Uterus (tissue), 4 donors: Measurements from ENCODE around the gene KIF26A. TPM values are rescaled to one million over a fixed set of nuclear protein-coding genes. Genes with fewer than 3 reads are reported as not detected.

Experiments
- DNase-seq, 2 donors: peaks; one replicate each; pipeline ENCODE4 v3.0.0-alpha.2; 2019 to 2020
- H3K27ac ChIP-seq, 2 donors: fragments of 200-600 bp; sonication (generic); 1 replicate in 1 of 2; 2 replicates in 1 of 2; pipeline ENCODE4 v1.5.1; 2016 to 2018
- H3K27me3 ChIP-seq, 2 donors: fragments of 200-600 bp; sonication (generic); one replicate each; pipeline ENCODE4 v1.5.1; 2018 to 2019; ENCODE audit warnings: control low read depth in 1 of 2
- H3K36me3 ChIP-seq, 2 donors: fragments of 200-600 bp; sonication (generic); one replicate each; pipeline ENCODE4 v1.5.1; 2019; ENCODE audit warnings: control low read depth in 1 of 2
- H3K4me1 ChIP-seq, 2 donors: fragments of 200-600 bp; sonication (generic); one replicate each; pipeline ENCODE4 v1.5.1; 2018 to 2019; ENCODE audit warnings: control low read depth in 1 of 2
- H3K4me3 ChIP-seq, 2 donors: fragments of 200-600 bp; sonication (generic); 1 replicate in 1 of 2; 2 replicates in 1 of 2; pipeline ENCODE4 v1.5.1; 2018 to 2019; ENCODE audit warnings: mild to moderate bottlenecking in 1 of 2
- H3K9me3 ChIP-seq, 2 donors: fragments of 200-600 bp; sonication (generic); one replicate each; pipeline ENCODE4 v1.5.1; 2019; ENCODE audit warnings: control low read depth in 1 of 2
- CTCF ChIP-seq, 4 experiments: fragments of 200-600 bp in 2 of 4; fragments of 450-650 bp in 2 of 4; sonication (generic) in 2 of 4; IDR thresholded peaks; one replicate each; pipeline ENCODE4 v1.5.1; 2016 to 2019; ENCODE audit warnings: antibody characterized with exemption in 4 of 4, mild to moderate bottlenecking in 2 of 4, moderate library complexity in 1 of 4
- POLR2A ChIP-seq, 2 donors: fragments of 450-650 bp; IDR thresholded peaks; one replicate each; pipeline ENCODE4 v1.6.1; 2016; ENCODE audit warnings: antibody characterized with exemption in 2 of 2, mild to moderate bottlenecking in 1 of 2, moderate library complexity in 1 of 2
- intact Hi-C: fragments of 100-400 bp; cut with DNase I; formaldehyde crosslinking; loops from one replicate; pipeline ENCODE4 v1.15.1; 2023; ENCODE audit warnings: low total_unique reads
- total RNA-seq, 4 donors: library from RNA; depleted of rRNA in 3 of 4; stranded (reverse); fragments of >200 nt in 3 of 4; gene quantifications; one replicate each; pipeline versions ENCODE4 v1.1.0 to v1.2.4, GENCODE V29; 2014 to 2023
- donor health status: DM: yes; HTN: yes; CAD: no.

Gene KIF26A
- total RNA-seq, 4 donors from 2014 or later = 4.1 to 10.5 (median 7.5) TPM

GRCh38 chr14:104172349-104172748, 34.0 kb downstream of the KIF26A start:
- intact Hi-C loops = no loop called here
- H3K4me3 ChIP-seq = no peak overlapping the region

DNA sequence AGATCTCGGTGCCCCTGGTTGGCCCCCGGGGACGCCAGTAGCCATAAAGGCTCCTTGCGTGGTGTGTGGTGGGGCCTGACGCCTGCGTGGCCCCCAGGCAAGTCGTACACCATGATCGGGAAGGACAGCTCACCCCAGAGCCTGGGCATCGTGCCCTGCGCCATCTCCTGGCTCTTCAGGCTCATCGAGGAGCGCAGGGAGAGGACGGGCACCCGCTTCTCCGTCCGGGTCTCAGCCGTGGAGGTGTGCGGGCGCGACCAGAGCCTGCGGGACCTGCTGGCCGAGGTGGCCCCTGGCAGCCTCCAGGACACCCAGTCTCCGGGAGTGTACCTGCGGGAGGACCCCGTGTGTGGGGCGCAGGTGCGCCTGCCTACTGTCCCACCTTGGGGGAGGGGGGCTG, 34.5 kb downstream of the KIF26A start:
- Histone ChIP-seq H3K4me1 (no peaks in the 10 kb centered on the region), H3K9me3 (no peaks in the 10 kb centered on the region), H3K4me3 (no peak overlapping the region), H3K27ac (no peak overlapping the region), H3K27me3 (no peaks in the 10 kb centered on the region), H3K36me3 (no peaks in the 10 kb centered on the region)
- DNase-seq = no peak
- intact Hi-C loops = no loop called here
- no peak for TF ChIP-seq POLR2A (IDR thresholded peaks at IDR 0.05)
- no peak for TF ChIP-seq CTCF (IDR thresholded peaks at IDR 0.05)

More at GRCh38 chr14:104172349-104172748, 34.0 kb downstream of the KIF26A start:
- H3K9me3 ChIP-seq = no peaks in the 10 kb centered on the region
- H3K4me1 ChIP-seq = no peaks in the 10 kb centered on the region
- H3K27me3 ChIP-seq = no peaks in the 10 kb centered on the region
- TF ChIP-seq CTCF (IDR thresholded peaks at IDR 0.05) (no peak), POLR2A (IDR thresholded peaks at IDR 0.05) (no peak)
- DNase-seq = no peak
- no peak overlapping the region for H3K27ac ChIP-seq
- H3K36me3 ChIP-seq = no peaks in the 10 kb centered on the region

- intact Hi-C loops = no loop called here
- H3K27me3 ChIP-seq = no peaks in the 10 kb centered on the region
- no peaks in the 10 kb centered on the region for H3K9me3 ChIP-seq
- H3K36me3 ChIP-seq = no peaks in the 10 kb centered on the region
- H3K4me1 ChIP-seq = no peaks in the 10 kb centered on the region
- H3K4me3 ChIP-seq = no peak overlapping the region
- DNase-seq = no peak
- TF ChIP-seq POLR2A (IDR thresholded peaks at IDR 0.05) (no peak), CTCF (IDR thresholded peaks at IDR 0.05) (no peak)
- no peak overlapping the region for H3K27ac ChIP-seq
Observed at GRCh38 chr14:104174051-104174450, 35.7 kb downstream of the KIF26A start.

GRCh38 chr14:104175041-104175440, 36.7 kb downstream of the KIF26A start:
- Histone ChIP-seq H3K4me3 (no peak overlapping the region), H3K9me3 (no peaks in the 10 kb centered on the region), H3K27ac (no peak overlapping the region), H3K27me3 (no peaks in the 10 kb centered on the region), H3K4me1 (no peaks in the 10 kb centered on the region), H3K36me3 (no peaks in the 10 kb centered on the region)
- intact Hi-C loops = no loop called here
- no peak for TF ChIP-seq POLR2A (IDR thresholded peaks at IDR 0.05)
- no peak for TF ChIP-seq CTCF (IDR thresholded peaks at IDR 0.05)
- no peak for DNase-seq

DNA sequence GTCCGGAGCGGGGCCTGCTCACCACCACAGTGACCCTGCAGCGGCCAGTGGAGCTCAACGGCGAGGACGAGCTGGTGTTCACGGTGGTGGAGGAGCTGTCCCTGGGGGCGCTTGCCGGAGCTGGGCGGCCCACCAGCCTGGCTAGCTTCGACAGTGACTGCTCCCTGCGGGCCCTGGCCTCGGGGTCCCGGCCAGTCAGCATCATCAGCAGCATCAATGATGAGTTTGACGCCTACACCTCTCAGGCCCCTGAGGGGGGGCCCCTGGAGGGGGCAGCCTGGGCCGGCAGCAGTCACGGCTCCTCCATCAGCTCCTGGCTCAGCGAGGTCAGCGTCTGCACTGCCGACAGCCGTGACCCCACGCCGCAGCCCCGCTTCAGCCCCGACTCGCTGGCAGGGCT, 37.4 kb downstream of the KIF26A start:
- no peaks in the 10 kb centered on the region for H3K4me1 ChIP-seq
- intact Hi-C loops = no loop called here
- no peaks in the 10 kb centered on the region for H3K9me3 ChIP-seq
- H3K27ac ChIP-seq = no peak overlapping the region
- H3K36me3 ChIP-seq = no peaks in the 10 kb centered on the region
- TF ChIP-seq CTCF (IDR thresholded peaks at IDR 0.05) = no peak
- TF ChIP-seq POLR2A (IDR thresholded peaks at IDR 0.05) = no peak
- H3K27me3 ChIP-seq = no peaks in the 10 kb centered on the region
- H3K4me3 ChIP-seq = no peak overlapping the region
- DNase-seq = no peak
